ENCODE measurements around the gene XRCC5. TPM values are rescaled to one million over a fixed set of nuclear protein-coding genes. Genes with fewer than 3 reads are reported as not detected.
"Not testable (repeated sequence)": the region's sequence is repeated elsewhere in the genome, so short reads cannot be mapped to it uniquely, and the experiment has no call there.

Gene XRCC5
- polyA plus RNA-seq, 4 donors: 308 to 423 (median 375) TPM

DNA sequence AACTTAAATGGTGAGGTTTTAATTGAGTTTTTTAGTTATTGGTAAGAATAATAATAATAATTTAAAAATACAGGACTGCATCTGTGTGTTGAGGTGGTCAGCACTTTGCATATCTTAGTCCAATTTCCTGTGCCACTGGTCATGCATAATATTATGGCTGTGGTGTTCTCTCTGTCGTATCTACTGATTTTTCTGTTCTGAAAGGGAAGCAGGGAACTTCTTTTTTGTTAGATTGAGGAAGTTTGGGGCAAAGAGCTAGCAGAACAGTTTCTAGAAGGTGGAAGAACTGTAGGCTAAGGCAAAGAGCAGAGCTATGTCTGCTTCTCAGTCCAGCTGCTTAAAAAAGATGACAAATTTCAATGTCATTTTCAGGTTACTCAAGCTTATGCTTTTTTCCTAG is 74.3 kb downstream of the XRCC5 start:
- no peak for DNase-seq (ENCODE audit: low read depth in 4 of 4, low spot score in 3 of 4)

DNA sequence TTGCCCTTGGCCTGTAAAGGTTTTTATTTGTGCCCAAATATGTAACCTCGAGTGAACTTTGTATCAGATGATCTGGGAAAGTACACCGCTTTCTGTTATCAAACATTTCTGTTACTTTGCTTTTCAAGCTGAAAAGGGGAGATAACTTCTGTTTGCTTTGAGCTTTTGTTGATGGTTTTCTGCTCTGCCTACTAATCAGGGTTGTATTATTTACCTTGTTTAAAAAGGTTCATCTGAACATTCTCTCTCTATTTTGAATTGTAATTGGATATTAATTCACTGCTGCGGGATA is 79.4 kb downstream of the XRCC5 start:
- no peak for DNase-seq (ENCODE audit: low read depth in 4 of 4, low spot score in 3 of 4)

DNA sequence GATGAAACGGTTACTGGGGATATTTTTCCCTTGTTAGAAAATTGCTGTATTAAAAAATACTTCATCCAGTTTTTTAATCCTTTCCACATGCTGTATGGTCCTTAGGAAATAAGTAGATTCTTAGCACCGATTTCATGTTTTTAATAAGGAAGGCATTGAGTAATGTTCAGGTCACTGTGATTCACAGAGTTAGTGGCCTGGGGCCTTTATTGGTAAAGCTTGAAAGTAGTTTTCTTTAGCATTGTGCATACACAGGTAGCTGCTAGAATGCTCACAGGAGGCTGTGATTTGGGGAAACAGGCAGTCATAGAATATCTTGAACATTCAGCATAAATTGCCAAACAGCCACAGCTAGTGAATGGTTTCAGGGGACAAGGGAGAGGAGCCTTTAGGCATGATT is 79.8 kb downstream of the XRCC5 start:
- no peak for DNase-seq (ENCODE audit: low read depth in 4 of 4, low spot score in 3 of 4)

DNA sequence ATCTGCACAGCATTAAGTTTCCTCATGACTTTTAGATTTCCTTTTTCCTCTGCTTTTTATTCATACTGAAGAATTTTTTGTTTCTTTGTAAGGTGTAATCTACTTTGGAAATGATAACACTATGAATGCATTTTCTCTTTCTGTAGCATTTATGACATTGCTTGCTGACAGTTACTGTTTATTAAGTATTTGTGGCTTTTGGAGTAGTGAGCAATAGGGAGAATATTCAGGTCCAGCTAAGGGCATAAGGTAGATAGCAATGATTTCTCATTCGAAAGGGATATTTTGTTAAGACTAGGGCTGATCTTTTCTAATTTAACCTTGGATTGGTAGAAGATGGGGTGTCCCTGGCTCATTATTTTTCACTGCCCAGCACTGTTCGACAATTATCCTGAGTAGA is 80.3 kb downstream of the XRCC5 start:
- no peak for DNase-seq (ENCODE audit: low read depth in 4 of 4, low spot score in 3 of 4)

DNA sequence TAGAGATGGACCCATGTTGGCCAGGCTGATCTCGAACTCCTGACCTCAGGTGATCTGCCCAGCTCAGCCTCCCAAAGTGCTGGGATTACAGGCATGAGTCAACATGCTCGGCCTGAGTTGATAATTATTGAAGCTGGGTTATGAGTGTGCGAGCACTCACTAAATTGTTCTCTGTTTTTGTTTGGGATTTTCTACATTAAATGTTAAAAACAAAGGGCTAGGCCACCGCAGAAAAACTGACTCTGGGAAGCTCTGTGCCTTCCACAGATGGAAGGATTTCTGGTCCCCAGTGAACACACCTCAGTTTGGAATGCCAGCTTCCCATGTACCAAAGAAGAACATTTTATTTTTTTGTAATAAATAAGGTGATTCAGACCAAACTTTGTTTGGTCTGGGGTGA is 83.0 kb downstream of the XRCC5 start:
- DNase-seq (ENCODE audit: low read depth in 4 of 4, low spot score in 3 of 4): no peak

DNA sequence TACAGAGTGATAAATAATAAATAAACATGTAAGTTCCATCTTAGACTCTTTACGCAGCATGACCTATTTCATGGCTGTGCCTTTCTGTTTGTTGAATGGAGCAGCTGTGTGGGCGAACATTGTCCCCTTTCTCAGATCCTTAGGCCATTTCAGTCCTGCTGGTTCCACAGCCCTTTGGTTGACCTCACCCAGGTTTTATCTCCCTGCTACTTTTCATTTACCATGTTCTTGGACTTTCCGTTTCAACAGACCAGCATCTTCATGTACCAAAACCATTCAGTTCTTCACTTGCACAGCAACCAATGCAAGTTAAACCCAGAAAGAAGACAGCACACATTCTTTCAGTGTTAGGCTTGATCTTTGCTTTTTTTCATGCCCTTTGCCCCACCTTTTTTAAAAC is 83.8 kb downstream of the XRCC5 start:
- no peak for DNase-seq (ENCODE audit: low read depth in 4 of 4, low spot score in 3 of 4)

DNA sequence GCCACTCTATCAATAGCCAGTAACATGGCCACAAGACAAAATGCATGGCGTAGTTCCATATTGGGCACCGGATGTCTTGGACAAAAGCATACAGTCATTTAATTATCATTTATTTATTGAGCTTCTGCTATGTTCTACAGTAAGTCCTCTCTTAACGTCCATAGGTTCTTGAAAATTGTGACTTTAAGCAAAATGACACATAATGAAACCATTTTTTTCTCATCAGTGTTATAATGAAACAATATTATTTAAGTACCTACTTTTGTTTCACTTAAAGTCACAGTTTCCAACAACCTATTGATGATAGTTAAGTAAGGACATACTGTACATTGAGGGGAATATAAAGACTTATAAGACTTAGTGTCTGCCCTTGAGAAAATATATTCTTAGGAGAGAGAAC is 84.9 kb downstream of the XRCC5 start:
- no peak for DNase-seq (ENCODE audit: low read depth in 4 of 4, low spot score in 3 of 4)

DNA sequence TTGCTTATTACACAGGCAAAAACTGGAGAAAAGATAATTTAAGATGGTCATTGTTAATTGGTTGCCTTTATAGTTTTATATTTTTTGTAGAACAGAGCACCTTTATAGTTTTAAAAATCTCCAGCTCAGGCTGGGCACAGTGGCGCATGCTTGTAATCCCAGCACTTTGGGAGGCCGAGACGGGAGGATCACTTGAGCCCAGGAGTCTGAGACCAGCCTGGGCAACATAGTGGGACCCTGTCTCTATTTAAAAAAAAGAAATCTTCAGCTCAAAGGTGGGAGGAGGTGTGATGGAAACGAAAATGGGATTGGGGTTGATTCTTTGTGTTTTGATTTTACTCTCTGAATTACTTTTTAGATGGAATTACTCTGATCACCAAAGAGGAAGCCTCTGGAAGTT is 85.4 kb downstream of the XRCC5 start:
- no peak for DNase-seq (ENCODE audit: low read depth in 4 of 4, low spot score in 3 of 4)

DNA sequence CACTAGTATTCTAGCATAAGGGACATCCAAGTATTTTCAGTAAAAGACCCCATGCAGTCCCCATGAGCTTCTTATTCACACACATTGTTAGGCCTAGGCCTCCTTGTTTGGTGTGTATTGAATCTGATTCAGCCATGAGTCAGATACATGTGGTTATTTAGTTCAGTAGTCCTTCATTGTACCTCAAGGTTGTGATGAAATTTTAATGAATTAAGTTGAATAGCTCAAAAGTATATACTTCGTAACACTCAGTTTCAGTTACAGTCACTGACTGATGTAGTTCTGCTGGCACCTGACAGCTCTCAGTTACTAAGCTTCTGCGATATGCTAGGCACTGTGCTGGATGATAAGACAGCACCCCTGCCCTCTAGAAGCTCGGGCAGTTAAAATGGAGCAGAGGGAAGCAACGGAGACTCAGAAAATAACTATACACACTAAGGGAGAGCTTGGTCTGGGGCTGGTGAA is 86.4 kb downstream of the XRCC5 start:
- DNase-seq (ENCODE audit: low read depth in 4 of 4, low spot score in 3 of 4): no peak

DNA sequence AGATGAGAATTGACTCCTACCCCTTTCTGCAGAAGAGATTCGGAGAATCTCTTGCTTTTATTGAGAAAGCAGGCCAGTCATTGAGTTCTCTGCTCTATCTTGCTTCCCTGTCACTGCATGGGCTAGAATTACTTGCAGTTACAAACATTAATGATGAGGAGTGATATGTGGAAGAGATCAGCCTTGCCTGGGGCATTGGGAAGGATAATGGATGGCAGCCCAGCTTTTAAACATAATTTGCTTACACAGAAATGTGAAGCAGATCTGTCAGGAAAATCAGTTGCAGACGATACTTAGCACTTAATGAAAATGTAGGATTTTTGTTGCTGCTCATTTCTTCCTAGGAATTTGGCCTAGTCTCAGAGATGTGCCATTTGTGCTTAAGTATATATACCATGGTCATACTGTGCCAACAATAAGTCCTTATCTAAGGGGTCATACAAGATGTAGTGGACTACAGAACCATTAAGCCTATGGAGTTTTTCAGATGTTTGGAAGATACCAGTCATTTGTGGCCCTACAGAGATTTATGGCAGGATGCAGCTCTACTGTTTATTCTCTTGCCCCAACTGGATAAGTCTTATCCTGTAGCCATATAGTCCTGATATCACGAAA is 92.7 kb downstream of the XRCC5 start:
- DNase-seq (ENCODE audit: low read depth in 4 of 4, low spot score in 3 of 4): no peak

DNA sequence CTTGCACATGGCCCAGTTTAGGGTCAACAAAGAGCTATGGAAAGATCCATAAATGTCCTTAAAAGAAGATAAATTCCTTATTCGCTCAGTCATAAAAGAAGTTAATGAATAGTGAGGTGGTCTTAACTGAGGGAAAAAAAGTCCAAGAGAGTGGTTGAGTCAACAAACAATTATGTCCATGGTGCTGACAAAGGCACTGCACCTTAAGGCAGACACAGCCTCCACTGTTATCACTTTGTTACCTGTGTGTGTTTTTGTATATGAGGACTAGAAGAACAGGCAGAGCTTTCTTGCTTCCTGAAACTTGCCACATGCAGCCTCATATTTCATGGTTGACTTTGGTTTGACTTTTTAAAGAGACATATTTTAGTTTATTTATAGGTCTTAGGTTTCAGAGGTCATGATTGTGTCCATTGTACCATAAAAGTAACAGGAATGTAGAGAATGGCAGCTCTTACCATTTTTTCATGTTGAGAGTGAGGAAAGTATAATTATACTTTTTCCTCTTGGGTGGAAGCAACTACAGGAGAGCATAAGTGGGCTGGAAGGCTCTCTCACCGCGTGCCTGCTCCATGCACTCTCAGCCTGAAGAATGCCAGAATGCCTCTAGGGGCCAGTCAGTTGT is 93.6 kb downstream of the XRCC5 start:
- DNase-seq (ENCODE audit: low read depth in 4 of 4, low spot score in 3 of 4): no peak

DNA sequence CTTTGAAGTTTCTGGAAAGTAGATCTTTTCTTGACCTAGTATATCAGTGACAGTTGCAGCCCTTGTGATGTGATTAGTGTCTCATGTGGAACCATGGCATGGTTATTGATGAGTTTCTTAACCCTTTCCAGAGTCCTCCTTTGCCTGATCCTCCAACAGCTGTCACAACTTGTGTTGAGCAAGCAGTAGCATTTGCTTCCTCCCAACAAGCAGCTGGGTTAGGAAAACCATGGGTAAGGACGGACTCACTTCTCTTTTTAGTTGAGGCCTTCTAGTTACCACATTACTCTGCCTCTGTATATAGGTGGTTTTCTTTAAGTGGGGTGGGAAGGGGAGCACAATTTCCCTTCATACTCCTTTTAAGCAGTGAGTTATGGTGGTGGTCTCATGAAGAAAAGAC is 96.3 kb downstream of the XRCC5 start:
- DNase-seq (ENCODE audit: low read depth in 4 of 4, low spot score in 3 of 4): no peak

DNA sequence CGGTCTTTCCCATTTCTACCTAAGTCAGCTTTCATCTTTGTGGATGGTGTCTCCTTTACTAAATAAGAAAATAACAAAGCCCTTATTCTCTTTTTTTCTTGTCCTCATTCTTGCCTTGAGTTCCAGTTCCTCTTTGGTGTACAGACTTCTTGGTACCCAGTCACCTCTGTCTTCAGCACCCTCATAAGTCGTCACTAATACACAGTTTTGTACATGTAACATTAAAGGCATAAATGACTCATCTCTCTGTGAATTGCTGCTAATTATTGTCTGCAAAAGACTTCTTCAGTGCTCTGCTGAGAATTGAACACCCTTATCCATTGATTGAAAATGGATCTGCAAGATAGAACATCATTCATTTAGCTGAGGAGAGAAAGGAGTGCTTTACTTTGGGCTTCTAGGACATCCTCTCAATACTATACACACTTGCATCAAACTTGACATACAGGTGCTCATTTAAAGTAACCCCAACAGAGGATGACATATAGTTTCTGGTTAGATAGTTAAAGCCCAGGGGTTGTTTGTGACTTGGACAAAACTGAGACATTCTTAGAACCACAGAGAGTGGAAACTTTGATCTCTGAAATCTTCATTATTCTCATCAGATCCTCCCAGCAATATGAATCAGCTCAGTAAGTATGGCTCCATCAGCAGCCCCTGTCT is 97.0 kb downstream of the XRCC5 start:
- DNase-seq (ENCODE audit: low read depth in 4 of 4, low spot score in 3 of 4): no peak

DNA sequence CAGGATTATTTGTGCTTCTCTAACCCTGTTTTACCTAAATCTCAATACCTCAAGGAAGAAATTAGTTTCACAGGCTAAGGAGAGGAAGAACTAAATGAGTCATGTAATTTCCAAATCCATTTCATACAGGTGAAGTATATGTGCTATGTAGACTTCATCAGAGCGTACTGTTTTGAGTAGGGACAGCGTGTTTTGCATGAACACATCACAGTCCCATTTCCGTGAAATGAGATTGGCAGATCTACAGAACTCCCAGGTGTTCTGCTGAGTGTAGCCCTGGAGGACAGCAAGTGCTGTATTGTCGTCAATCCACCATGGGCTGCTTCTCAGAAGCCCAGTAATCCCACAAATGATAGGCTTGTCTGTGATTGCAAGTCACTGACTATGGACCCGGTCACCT is 97.7 kb downstream of the XRCC5 start:
- DNase-seq (ENCODE audit: low read depth in 4 of 4, low spot score in 3 of 4): no peak

DNA sequence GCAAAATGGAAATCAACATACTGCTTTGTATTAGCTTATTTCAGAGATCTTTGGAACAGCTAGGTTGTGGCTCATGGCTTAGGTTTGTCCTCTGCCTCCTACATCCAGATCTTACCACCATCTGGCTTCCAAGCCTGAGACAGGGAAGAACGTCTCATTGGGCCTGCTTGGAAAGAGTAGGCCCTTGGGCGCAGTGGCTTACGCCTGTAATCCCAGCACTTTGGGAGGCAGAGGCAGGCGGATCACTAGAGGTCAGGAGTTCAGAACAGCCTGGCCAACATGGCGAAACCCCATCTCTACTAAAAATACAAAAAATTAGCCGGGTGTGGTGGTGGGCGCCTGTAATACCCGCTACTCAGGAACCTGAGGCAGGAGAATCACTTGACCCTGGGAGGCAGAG is 99.5 kb downstream of the XRCC5 start:
- DNase-seq (ENCODE audit: low read depth in 4 of 4, low spot score in 3 of 4): not testable (repeated sequence)

DNA sequence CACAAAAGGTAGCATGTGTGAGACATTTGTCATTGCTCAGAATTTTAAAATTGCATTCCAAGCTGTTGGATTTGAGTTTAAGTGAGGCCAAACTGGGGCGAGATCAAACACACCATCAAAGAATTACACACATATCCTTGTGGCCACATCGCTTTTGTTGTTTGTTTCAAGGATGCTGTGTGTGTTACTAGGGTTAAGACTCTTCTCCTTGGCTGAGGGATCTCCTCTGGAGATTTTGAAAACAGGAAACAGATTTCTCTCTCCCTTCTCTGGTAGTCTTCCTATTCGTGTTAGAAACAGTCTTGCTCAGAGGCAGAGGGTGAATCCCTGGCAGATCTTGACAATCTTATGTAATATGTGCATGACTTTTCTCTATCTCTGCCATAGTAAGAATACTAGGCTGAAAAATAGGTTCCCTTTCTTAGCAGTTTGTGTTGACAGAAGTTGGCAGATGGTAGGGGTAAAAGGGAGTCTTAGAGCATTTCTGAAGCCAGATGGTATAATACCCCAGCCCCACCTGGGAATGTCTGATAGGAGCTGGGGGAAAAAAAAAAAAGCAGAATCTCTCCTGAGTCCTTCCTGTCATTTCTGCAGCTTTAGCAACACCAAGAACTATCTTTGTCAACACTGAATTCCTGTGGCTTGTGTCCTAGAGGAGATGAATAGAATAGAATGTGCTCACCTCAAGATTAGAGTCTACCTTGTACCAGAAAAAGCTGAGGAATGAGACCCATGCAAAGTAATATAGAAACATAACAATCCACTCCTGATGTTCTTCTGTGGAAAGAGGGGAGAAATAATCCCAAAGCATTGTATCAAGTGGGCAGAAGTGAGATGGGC is 101.8 kb downstream of the XRCC5 start:
- DNase-seq (ENCODE audit: low read depth in 4 of 4, low spot score in 3 of 4): no peak

DNA sequence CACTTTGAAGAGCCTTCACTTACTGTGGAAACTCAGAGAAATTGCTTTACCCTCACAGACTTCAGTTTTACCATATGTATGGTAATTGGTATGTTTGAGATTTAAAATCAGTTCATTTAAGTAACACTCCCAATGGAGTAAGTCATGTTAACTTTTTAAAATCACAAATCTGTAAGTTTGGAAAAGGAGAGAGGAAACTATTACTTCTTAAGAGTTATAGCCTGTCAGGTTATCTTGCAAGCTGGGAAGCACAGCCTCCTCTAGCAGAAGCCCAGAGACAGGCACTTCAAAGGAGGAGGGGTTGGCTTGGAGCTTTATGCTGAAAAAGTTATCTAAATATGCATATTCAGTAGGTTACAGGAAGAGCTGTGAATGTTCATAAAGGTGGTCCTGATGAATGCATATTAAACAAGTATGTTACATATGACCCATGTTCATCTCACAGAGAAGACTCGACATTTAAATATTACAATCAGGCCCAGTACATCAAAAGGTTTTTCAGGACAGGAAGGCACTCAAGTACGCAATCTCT is 102.5 kb downstream of the XRCC5 start:
- DNase-seq (ENCODE audit: low read depth in 4 of 4, low spot score in 3 of 4): no peak

DNA sequence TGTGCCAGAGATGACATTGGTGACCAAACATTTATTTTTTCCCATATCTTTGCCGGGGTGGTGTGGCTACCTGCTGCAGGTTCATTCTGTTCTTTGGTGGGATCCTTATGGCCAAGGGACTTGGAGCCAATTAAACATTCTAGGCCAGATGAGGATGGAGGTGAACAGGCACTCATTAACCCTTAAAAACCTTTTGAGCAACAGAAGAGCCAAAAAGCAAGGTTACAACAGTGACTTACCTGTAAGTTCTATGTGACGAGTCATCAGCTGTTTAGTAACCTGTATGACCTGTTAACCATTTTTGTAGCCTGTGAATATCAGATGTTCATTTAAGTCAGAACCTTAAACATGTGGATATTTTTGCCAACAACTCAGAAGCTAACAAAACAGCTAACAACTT is 105.6 kb downstream of the XRCC5 start:
- no peak for DNase-seq (ENCODE audit: low read depth in 4 of 4, low spot score in 3 of 4)

DNA sequence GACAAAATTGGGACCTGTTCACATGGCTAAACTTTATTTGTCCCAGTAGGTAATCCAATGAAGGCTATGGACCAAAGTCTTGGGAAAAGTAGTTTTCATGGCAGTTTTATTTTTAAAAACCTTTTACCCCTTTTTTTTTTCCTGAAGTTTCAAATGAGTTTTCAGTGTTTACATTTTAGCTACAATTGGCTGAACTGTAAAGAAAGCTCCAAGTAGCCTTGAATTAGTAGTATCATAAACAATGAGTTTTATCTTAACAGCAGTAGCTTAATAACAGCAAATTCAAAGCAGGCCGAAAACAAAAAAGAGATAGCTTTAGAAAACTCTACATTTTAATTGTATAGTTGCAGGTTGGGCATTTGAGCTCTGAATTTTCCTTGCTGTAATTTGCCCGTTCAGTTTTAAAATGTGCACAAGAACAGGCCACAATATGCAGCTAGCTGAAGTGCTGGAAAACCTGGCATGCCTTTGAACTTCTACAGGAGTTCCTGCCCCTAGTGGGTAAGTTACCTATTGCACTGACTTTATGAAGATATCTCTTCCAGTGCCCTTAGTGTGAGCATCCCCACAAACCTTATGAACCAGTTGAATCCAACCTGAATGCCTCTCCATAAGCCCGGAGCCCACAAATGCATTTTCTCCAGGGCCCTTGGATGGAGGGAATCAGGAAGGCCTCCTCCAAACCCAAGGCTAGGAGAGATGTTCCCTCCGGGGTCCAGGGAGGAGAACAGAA is 106.7 kb downstream of the XRCC5 start:
- DNase-seq (ENCODE audit: low read depth in 4 of 4, low spot score in 3 of 4): no peak
